Measurements from ENCODE around the gene CXCL3. TPM values are rescaled to one million over a fixed set of nuclear protein-coding genes. Genes with fewer than 3 reads are reported as not detected.
A peak's percentile ranks its signal among the peaks of the same experiment; 100 is the strongest.

CXCL3 gene
- polyA plus RNA-seq, 2 of the 4 experiments (the other 2 are of a cell fraction) = 5.1 to 17.9 TPM

DNA sequence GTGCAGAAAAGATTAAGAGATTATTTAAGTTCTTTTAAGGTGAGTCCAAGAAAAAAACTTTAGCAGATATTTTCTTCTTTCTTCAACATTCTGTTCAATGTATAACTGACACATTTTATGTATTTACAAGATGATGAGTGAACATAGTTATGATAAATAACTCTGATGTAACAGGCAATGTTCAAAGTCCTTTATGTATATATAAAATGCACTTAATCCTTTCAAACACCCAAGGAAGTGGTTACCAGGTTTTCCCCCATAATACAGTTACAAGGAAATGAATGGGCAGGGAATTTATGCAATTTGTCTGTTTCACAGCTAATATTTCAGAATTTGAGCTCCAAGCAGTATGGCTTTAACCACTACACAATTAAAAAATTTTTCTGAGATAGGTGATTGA lies 8.2 kb downstream of the CXCL3 start:
- no peak for TF ChIP-seq HOXB5 (CRISPR knock-in tag; IDR thresholded peaks at IDR 0.05)
- TF ChIP-seq, protein P1, sequence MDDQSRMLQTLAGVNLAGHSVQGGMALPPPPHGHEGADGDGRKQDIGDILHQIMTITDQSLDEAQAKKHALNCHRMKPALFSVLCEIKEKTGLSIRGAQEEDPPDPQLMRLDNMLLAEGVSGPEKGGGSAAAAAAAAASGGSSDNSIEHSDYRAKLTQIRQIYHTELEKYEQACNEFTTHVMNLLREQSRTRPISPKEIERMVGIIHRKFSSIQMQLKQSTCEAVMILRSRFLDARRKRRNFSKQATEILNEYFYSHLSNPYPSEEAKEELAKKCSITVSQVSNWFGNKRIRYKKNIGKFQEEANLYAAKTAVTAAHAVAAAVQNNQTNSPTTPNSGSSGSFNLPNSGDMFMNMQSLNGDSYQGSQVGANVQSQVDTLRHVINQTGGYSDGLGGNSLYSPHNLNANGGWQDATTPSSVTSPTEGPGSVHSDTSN (IDR thresholded peaks at IDR 0.05) = no peak
- TF ChIP-seq, protein P2, sequence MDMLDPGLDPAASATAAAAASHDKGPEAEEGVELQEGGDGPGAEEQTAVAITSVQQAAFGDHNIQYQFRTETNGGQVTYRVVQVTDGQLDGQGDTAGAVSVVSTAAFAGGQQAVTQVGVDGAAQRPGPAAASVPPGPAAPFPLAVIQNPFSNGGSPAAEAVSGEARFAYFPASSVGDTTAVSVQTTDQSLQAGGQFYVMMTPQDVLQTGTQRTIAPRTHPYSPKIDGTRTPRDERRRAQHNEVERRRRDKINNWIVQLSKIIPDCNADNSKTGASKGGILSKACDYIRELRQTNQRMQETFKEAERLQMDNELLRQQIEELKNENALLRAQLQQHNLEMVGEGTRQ (IDR thresholded peaks at IDR 0.05) = no peak
- no peak for TF ChIP-seq NPAS2 (CRISPR knock-in tag; IDR thresholded peaks at IDR 0.05; ENCODE audit: borderline replicate concordance)
- no peak for TF ChIP-seq GATA3 (IDR thresholded peaks at IDR 0.05; ENCODE audit: borderline replicate concordance)
- no peak for TF ChIP-seq RARB (CRISPR knock-in tag; IDR thresholded peaks at IDR 0.05)
- TF ChIP-seq POLR2AphosphoS2 (conservative IDR thresholded peaks at IDR 0.05; ENCODE audit: low read length) = no peak
- TF ChIP-seq, protein P3, sequence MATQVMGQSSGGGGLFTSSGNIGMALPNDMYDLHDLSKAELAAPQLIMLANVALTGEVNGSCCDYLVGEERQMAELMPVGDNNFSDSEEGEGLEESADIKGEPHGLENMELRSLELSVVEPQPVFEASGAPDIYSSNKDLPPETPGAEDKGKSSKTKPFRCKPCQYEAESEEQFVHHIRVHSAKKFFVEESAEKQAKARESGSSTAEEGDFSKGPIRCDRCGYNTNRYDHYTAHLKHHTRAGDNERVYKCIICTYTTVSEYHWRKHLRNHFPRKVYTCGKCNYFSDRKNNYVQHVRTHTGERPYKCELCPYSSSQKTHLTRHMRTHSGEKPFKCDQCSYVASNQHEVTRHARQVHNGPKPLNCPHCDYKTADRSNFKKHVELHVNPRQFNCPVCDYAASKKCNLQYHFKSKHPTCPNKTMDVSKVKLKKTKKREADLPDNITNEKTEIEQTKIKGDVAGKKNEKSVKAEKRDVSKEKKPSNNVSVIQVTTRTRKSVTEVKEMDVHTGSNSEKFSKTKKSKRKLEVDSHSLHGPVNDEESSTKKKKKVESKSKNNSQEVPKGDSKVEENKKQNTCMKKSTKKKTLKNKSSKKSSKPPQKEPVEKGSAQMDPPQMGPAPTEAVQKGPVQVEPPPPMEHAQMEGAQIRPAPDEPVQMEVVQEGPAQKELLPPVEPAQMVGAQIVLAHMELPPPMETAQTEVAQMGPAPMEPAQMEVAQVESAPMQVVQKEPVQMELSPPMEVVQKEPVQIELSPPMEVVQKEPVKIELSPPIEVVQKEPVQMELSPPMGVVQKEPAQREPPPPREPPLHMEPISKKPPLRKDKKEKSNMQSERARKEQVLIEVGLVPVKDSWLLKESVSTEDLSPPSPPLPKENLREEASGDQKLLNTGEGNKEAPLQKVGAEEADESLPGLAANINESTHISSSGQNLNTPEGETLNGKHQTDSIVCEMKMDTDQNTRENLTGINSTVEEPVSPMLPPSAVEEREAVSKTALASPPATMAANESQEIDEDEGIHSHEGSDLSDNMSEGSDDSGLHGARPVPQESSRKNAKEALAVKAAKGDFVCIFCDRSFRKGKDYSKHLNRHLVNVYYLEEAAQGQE (IDR thresholded peaks at IDR 0.05) = no peak
- no peak for TF ChIP-seq JUN (IDR thresholded peaks at IDR 0.05)
- TF ChIP-seq PHF8 (IDR thresholded peaks at IDR 0.05; ENCODE audit: borderline replicate concordance, low read depth) = no peak
- POLR2A ChIA-PET = no interaction called here
- ATAC-seq (no peak), FAIRE-seq (no peak), DNase-seq (ENCODE audit: low read depth in 1 of 2, low spot score in 1 of 2) (no peak)
- H3K9me3 ChIP-seq = peaks cover 10% of the 10 kb centered on the region; the same call in 1 of the 3 replicates
- peaks cover 53% of the 10 kb centered on the region for H3K4me1 ChIP-seq
- CTCF ChIA-PET = interaction anchor here (1.0 to 1.3 kb wide), 2 partner anchors 8 to 32 kb away, joined by 3 read pairs; partner anchors contain the start of genes CXCL3 and CXCL5
- no peak overlapping the region for H3K4me3 ChIP-seq
- H3K27ac ChIP-seq = peak overlapping the region; percentile 41 to 49; a peak in 3 of 6 replicates
- H3K4me2 ChIP-seq = peak overlapping the region; percentile 40; the same call in 2 of the 3 replicates

DNA sequence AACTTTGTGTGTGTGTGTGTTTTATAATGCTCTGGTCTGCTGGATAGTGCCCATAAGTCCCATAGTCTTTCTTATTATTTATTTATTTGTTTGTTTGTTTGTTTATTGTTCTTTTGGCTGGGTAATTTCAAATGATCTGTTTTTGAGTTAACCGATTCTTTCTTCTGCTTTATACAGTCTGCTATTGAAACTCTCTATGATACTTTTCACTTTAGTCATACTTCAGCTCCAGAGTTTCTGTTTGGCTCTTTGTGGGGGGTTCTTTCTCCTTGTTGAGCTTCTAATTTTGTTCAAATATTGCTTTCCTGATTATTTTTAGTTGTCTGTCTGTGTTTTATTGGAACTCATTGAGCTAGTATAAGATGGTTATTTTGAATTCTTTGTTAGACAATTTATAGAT lies 10.0 kb downstream of the CXCL3 start:
- TF ChIP-seq TP53 (CRISPR knock-in tag; IDR thresholded peaks at IDR 0.05) = no peak
- no peak for TF ChIP-seq JUNB (IDR thresholded peaks at IDR 0.05)
- no peak for TF ChIP-seq NR3C1 (IDR thresholded peaks at IDR 0.05)
- TF ChIP-seq, protein P1 (IDR thresholded peaks at IDR 0.05) = no peak

DNA sequence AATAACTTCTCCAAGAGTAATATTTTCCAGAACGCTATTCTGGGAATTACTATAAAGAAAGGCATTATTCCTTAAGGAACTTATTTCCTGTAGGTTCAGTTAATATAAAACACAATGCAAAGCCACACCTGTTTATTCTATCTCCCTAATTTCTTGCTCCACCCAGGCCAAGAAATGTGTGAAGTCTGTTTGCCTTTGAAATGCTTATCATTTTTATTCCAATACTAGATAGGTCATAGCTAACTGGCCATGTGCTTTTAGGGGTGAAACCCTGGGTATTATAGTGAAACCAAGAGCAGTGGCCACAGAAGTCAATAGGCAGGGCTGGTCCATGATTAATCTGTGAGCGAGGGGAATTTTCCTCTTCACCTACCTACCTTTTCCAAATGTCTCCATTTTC lies 14.8 kb downstream of the CXCL3 start:
- DNase-seq (ENCODE audit: low read depth in 1 of 2, low spot score in 1 of 2) (peak; percentile 21 to 90), ATAC-seq (peak; percentile 59 to 95), FAIRE-seq (peak; percentile 92)
- Histone ChIP-seq H3K4me3 (no peak overlapping the region), H3K27ac (peak overlapping the region; percentile 77 to 86), H3K9me3 (peaks cover 16% of the 10 kb centered on the region; the same call in 1 of the 3 replicates), H3K4me1 (peaks cover 19% of the 10 kb centered on the region), H3K4me2 (peak overlapping the region; percentile 67)
- CTCF ChIA-PET = interaction anchor here (1.8 to 2.7 kb wide), 2 partner anchors 8 to 14 kb away, joined by 4 to 8 read pairs; no protein-coding TSS in a partner anchor
- POLR2A ChIA-PET = no interaction called here
- WGBS (ENCODE audit: missing lambda C conversion rate) = 5% methylated on average over 2 of the region's 2 CpGs
- TF ChIP-seq KDM1A (IDR thresholded peaks at IDR 0.05; ENCODE audit: low read depth) = no peak
- TF ChIP-seq EP300 (IDR thresholded peaks at IDR 0.05) = peak; percentile 59 to 86; a peak in 4 of 5 replicates
- TF ChIP-seq HDAC2 (IDR thresholded peaks at IDR 0.05) = no peak
- TF ChIP-seq EHF (CRISPR knock-in tag; IDR thresholded peaks at IDR 0.05) = no peak
- TF ChIP-seq CEBPB (IDR thresholded peaks at IDR 0.05) = peak in 1 of 2 experiments; percentile 57; a peak in 1 of 4 replicates
- no peak for TF ChIP-seq RNF2 (IDR thresholded peaks at IDR 0.05; ENCODE audit: borderline replicate concordance, low read depth)
- no peak for TF ChIP-seq POLR2AphosphoS2 (conservative IDR thresholded peaks at IDR 0.05; ENCODE audit: low read length)
- TF ChIP-seq, protein P4, sequence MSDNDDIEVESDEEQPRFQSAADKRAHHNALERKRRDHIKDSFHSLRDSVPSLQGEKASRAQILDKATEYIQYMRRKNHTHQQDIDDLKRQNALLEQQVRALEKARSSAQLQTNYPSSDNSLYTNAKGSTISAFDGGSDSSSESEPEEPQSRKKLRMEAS (IDR thresholded peaks at IDR 0.05) = peak; percentile 84
- TF ChIP-seq JUN (IDR thresholded peaks at IDR 0.05) = peak; percentile 53 to 58; a peak in 2 of 5 replicates
- no peak for TF ChIP-seq CBX2 (IDR thresholded peaks at IDR 0.05; ENCODE audit: borderline replicate concordance, low read depth)
- TF ChIP-seq GATA3 (IDR thresholded peaks at IDR 0.05; ENCODE audit: borderline replicate concordance) = peak; percentile 83; the same call in 1 of the 2 replicates
- TF ChIP-seq ZSCAN20 (CRISPR knock-in tag; IDR thresholded peaks at IDR 0.05) = no peak
- TF ChIP-seq FOSL2 (IDR thresholded peaks at IDR 0.05) = no peak
- TF ChIP-seq FOSL2 (CRISPR knock-in tag; IDR thresholded peaks at IDR 0.05) = peak; percentile 42; the same call in 1 of the 2 replicates
- TF ChIP-seq FOSB (CRISPR knock-in tag; IDR thresholded peaks at IDR 0.05) = no peak
- 0 out of 2 replicates have a peak, but pooled peaks have one; percentile 32 for TF ChIP-seq RARB (CRISPR knock-in tag; IDR thresholded peaks at IDR 0.05)
- no peak for TF ChIP-seq RFX5 (IDR thresholded peaks at IDR 0.05)
- TF ChIP-seq KDM5A (IDR thresholded peaks at IDR 0.05) = no peak

More for the DNA sequence above, 10.0 kb downstream of the CXCL3 start:
- 63% methylated on average over 1 of the region's 1 CpG for WGBS (ENCODE audit: missing lambda C conversion rate)
- Histone ChIP-seq H3K9me3 (peaks cover 13% of the 10 kb centered on the region; the same call in 1 of the 3 replicates), H3K27ac (peak overlapping the region in 1 of 2 experiments; percentile 10; a peak in 1 of 6 replicates), H3K4me2 (no peak overlapping the region), H3K4me3 (no peak overlapping the region), H3K4me1 (peaks cover 48% of the 10 kb centered on the region)
- FAIRE-seq = no peak
- ATAC-seq = no peak
- CTCF ChIA-PET = interaction anchor here (1.3 kb wide), 1 partner anchor 10 kb away, joined by 5 read pairs; the partner anchor contains the start of gene CXCL3
- POLR2A ChIA-PET = no interaction called here
- DNase-seq (ENCODE audit: low read depth in 1 of 2, low spot score in 1 of 2) = no peak
